Measurements from ENCODE around the gene LMTK3. TPM values are rescaled to one million over a fixed set of nuclear protein-coding genes. Genes with fewer than 3 reads are reported as not detected.

The LMTK3 gene
- 12.2 and 21.6 TPM in 2 replicates for total RNA-seq (ENCODE audit: low replicate concordance)
- long read RNA-seq, partial matches to known transcripts: 0 of 2 reads
- long read RNA-seq, other reads (novel, unspliced or antisense): 2 of 2 reads

GRCh38 chr19:48511800-48512503, at the start of gene LMTK3:
Gene LMTK3 (minus strand): TSS chr19:48511835. CDS start chr19:48511576, 259 bp downstream.
- Mint-ChIP-seq H3K4me1 (ENCODE audit: unreplicated experiment) (peaks cover 5% of the 10 kb centered on the region), H3K9me3 (no peaks in the 10 kb centered on the region), H3K27me3 (peaks cover 4% of the 10 kb centered on the region), H3K27ac (peak within 1 kb of the TSS; percentile 77), H3K36me3 (no peaks in the 10 kb centered on the region), H3K4me3 (peak within 1 kb of the TSS; percentile 87)
- DNase-seq (ENCODE audit: extremely low spot score, unreplicated experiment): no peak
- TF ChIP-seq CTCF (conservative IDR thresholded peaks at IDR 0.05): no peak

GRCh38 chr19:48561412-48561811, 49.8 kb upstream of the LMTK3 start:
- H3K36me3 Mint-ChIP-seq: no peaks in the 10 kb centered on the region
- H3K27ac Mint-ChIP-seq: peak overlapping the region; percentile 76
- H3K27me3 Mint-ChIP-seq: no peaks in the 10 kb centered on the region
- H3K9me3 Mint-ChIP-seq: no peaks in the 10 kb centered on the region
- H3K4me1 Mint-ChIP-seq (ENCODE audit: unreplicated experiment): peaks cover 10% of the 10 kb centered on the region
- DNase-seq (ENCODE audit: extremely low spot score, unreplicated experiment): no peak
- TF ChIP-seq CTCF (conservative IDR thresholded peaks at IDR 0.05): no peak
- no peak overlapping the region for H3K4me3 Mint-ChIP-seq

- H3K27me3 Mint-ChIP-seq: no peaks in the 10 kb centered on the region
- peak; percentile 32 for TF ChIP-seq CTCF (conservative IDR thresholded peaks at IDR 0.05)
- H3K4me1 Mint-ChIP-seq (ENCODE audit: unreplicated experiment): peaks cover 13% of the 10 kb centered on the region
- peak overlapping the region; percentile 86 for H3K27ac Mint-ChIP-seq
- no peak overlapping the region for H3K4me3 Mint-ChIP-seq
- no peaks in the 10 kb centered on the region for H3K36me3 Mint-ChIP-seq
- no peaks in the 10 kb centered on the region for H3K9me3 Mint-ChIP-seq
- no peak for DNase-seq (ENCODE audit: extremely low spot score, unreplicated experiment)
Observed at GRCh38 chr19:48560095-48560530, 48.5 kb upstream of the LMTK3 start.

- TF ChIP-seq CTCF (conservative IDR thresholded peaks at IDR 0.05): no peak
- H3K27me3 Mint-ChIP-seq: no peaks in the 10 kb centered on the region
- peaks cover 19% of the 10 kb centered on the region for H3K4me1 Mint-ChIP-seq (ENCODE audit: unreplicated experiment)
- no peak overlapping the region for H3K4me3 Mint-ChIP-seq
- no peaks in the 10 kb centered on the region for H3K9me3 Mint-ChIP-seq
- peak overlapping the region; percentile 80 for H3K27ac Mint-ChIP-seq
- H3K36me3 Mint-ChIP-seq: no peaks in the 10 kb centered on the region
- no peak for DNase-seq (ENCODE audit: extremely low spot score, unreplicated experiment)
Observed at GRCh38 chr19:48558018-48558684, 46.5 kb upstream of the LMTK3 start.

GRCh38 chr19:48556825-48557224, 45.2 kb upstream of the LMTK3 start:
- Mint-ChIP-seq H3K9me3 (no peaks in the 10 kb centered on the region), H3K27ac (peak overlapping the region; percentile 46), H3K4me3 (no peak overlapping the region), H3K36me3 (no peaks in the 10 kb centered on the region), H3K27me3 (no peaks in the 10 kb centered on the region), H3K4me1 (ENCODE audit: unreplicated experiment) (peaks cover 18% of the 10 kb centered on the region)
- DNase-seq (ENCODE audit: extremely low spot score, unreplicated experiment): no peak
- TF ChIP-seq CTCF (conservative IDR thresholded peaks at IDR 0.05): no peak

All from type B pancreatic cell (in vitro differentiated cells).